ENCODE measurements around the gene TEDC1. TPM values are rescaled to one million over a fixed set of nuclear protein-coding genes. Genes with fewer than 3 reads are reported as not detected.

TEDC1 gene
- total RNA-seq, 2 donors from 2014 or later = 9.1 to 23.8 TPM

- H3K4me1 Mint-ChIP-seq = no peaks in the 10 kb centered on the region
- Histone ChIP-seq H3K27ac (ENCODE audit: low read depth, low read length) (no peak overlapping the region), H3K9me3 (ENCODE audit: control insufficient read depth, low read length) (no peaks in the 10 kb centered on the region), H3K36me3 (ENCODE audit: control insufficient read depth, insufficient read depth, low read length) (peaks cover 51% of the 10 kb centered on the region), H3K4me3 (ENCODE audit: low read length) (no peak overlapping the region), H3K27me3 (ENCODE audit: control insufficient read depth, insufficient read depth, low read length, poor library complexity, severe bottlenecking) (no peaks in the 10 kb centered on the region), H3K9ac (ENCODE audit: extremely low read depth, low read length, poor library complexity, severe bottlenecking) (no peak overlapping the region), H3K4me1 (ENCODE audit: control insufficient read depth, insufficient read depth, low read length) (no peaks in the 10 kb centered on the region)
- no peaks in the 10 kb centered on the region for H3K27me3 Mint-ChIP-seq (ENCODE audit: insufficient read depth)
- TF ChIP-seq CTCF (conservative IDR thresholded peaks at IDR 0.05) = no peak
- H3K4me3 Mint-ChIP-seq = no peak overlapping the region
- no peak for DNase-seq
- 91% methylated on average over 14 of the region's 14 CpGs for WGBS, 2 experiments (ENCODE audit: insufficient coverage in 1 of 2, insufficient read length in 1 of 2)
- H3K27ac Mint-ChIP-seq = no peak overlapping the region
- H3K9me3 Mint-ChIP-seq = no peaks in the 10 kb centered on the region
- H3K36me3 Mint-ChIP-seq (ENCODE audit: low read depth) = peaks cover 49% of the 10 kb centered on the region
Measured at GRCh38 chr14:105452963-105453362, 38.1 kb upstream of the TEDC1 start.

GRCh38 chr14:105453847-105454246 lies 37.2 kb upstream of the TEDC1 start:
- no peaks in the 10 kb centered on the region for H3K4me1 ChIP-seq (ENCODE audit: control insufficient read depth, insufficient read depth, low read length)
- H3K4me3 ChIP-seq (ENCODE audit: low read length) = no peak overlapping the region
- H3K27me3 ChIP-seq (ENCODE audit: control insufficient read depth, insufficient read depth, low read length, poor library complexity, severe bottlenecking) = no peaks in the 10 kb centered on the region
- no peaks in the 10 kb centered on the region for H3K9me3 ChIP-seq (ENCODE audit: control insufficient read depth, low read length)
- no peaks in the 10 kb centered on the region for H3K9me3 Mint-ChIP-seq
- DNase-seq = no peak
- no peaks in the 10 kb centered on the region for H3K4me1 Mint-ChIP-seq
- TF ChIP-seq CTCF (conservative IDR thresholded peaks at IDR 0.05) = no peak
- H3K27ac Mint-ChIP-seq = no peak overlapping the region
- peaks cover 49% of the 10 kb centered on the region for H3K36me3 Mint-ChIP-seq (ENCODE audit: low read depth)
- no peaks in the 10 kb centered on the region for H3K27me3 Mint-ChIP-seq (ENCODE audit: insufficient read depth)
- peaks cover 54% of the 10 kb centered on the region for H3K36me3 ChIP-seq (ENCODE audit: control insufficient read depth, insufficient read depth, low read length)
- H3K27ac ChIP-seq (ENCODE audit: low read depth, low read length) = no peak overlapping the region
- no peak overlapping the region for H3K4me3 Mint-ChIP-seq
- H3K9ac ChIP-seq (ENCODE audit: extremely low read depth, low read length, poor library complexity, severe bottlenecking) = no peak overlapping the region
- WGBS, 2 experiments (ENCODE audit: insufficient coverage in 1 of 2, insufficient read length in 1 of 2) = 98% methylated on average over 6 to 14 of the region's 14 CpGs

GRCh38 chr14:105455086-105455640 lies 35.9 kb upstream of the TEDC1 start:
- no peaks in the 10 kb centered on the region for H3K9me3 Mint-ChIP-seq
- WGBS, 2 experiments (ENCODE audit: insufficient coverage in 1 of 2, insufficient read length in 1 of 2) = 95 to 96% methylated on average over 18 to 22 of the region's 22 CpGs

More at GRCh38 chr14:105455086-105455640, 35.9 kb upstream of the TEDC1 start:
- peaks cover 46% of the 10 kb centered on the region for H3K36me3 Mint-ChIP-seq (ENCODE audit: low read depth)
- peak overlapping the region; percentile 48 for H3K27ac Mint-ChIP-seq
- no peak overlapping the region for H3K9ac ChIP-seq (ENCODE audit: extremely low read depth, low read length, poor library complexity, severe bottlenecking)
- no peaks in the 10 kb centered on the region for H3K27me3 Mint-ChIP-seq (ENCODE audit: insufficient read depth)
- peaks cover 45% of the 10 kb centered on the region for H3K36me3 ChIP-seq (ENCODE audit: control insufficient read depth, insufficient read depth, low read length)
- H3K27me3 ChIP-seq (ENCODE audit: control insufficient read depth, insufficient read depth, low read length, poor library complexity, severe bottlenecking) = no peaks in the 10 kb centered on the region
- H3K4me1 ChIP-seq (ENCODE audit: control insufficient read depth, insufficient read depth, low read length) = no peaks in the 10 kb centered on the region
- DNase-seq = no peak
- no peak overlapping the region for H3K4me3 ChIP-seq (ENCODE audit: low read length)
- H3K4me3 Mint-ChIP-seq = no peak overlapping the region
- no peak overlapping the region for H3K27ac ChIP-seq (ENCODE audit: low read depth, low read length)
- no peak for TF ChIP-seq CTCF (conservative IDR thresholded peaks at IDR 0.05)
- no peaks in the 10 kb centered on the region for H3K4me1 Mint-ChIP-seq
- no peaks in the 10 kb centered on the region for H3K9me3 ChIP-seq (ENCODE audit: control insufficient read depth, low read length)
